Upper lobe of right lung (tissue), 1 donor: ENCODE data around the gene TRAF3IP3. TPM values are rescaled to one million over a fixed set of nuclear protein-coding genes. Genes with fewer than 3 reads are reported as not detected.

ENCODE experiments used
- ATAC-seq: fragments of 200-7000 bp; cut with Tn5 transposase; one replicate; pipeline ENCODE4 v1.9.1; 2020; ENCODE audit warnings: mild to moderate bottlenecking, moderate library complexity
- DNase-seq: peaks from one replicate; pipeline ENCODE4 v3.0.0-alpha.2; 2020
- H3K27ac ChIP-seq: fragments of 200-600 bp; one replicate; pipeline ENCODE4 v1.8.0; 2022
- H3K27me3 ChIP-seq: fragments of 200-600 bp; one replicate; pipeline ENCODE4 v1.8.0; 2022; ENCODE audit warnings: mild to moderate bottlenecking
- H3K36me3 ChIP-seq: fragments of 200-600 bp; one replicate; pipeline ENCODE4 v1.8.0; 2022
- H3K4me1 ChIP-seq: fragments of 200-600 bp; one replicate; pipeline ENCODE4 v1.8.0; 2022
- H3K4me3 ChIP-seq: fragments of 200-600 bp; one replicate; pipeline ENCODE4 v1.8.0; 2022; ENCODE audit warnings: mild to moderate bottlenecking
- H3K9me3 ChIP-seq: fragments of 200-600 bp; one replicate; pipeline ENCODE4 v1.8.0; 2022
- CTCF ChIP-seq: fragments of 200-600 bp; IDR thresholded peaks from one replicate; pipeline ENCODE4 v1.8.0; 2022; ENCODE audit warnings: antibody characterized with exemption
- intact Hi-C: fragments of 100-400 bp; cut with DNase I; formaldehyde crosslinking; loops from one replicate; pipeline ENCODE4 v1.11.0; 2022
- total RNA-seq: library from RNA; stranded (reverse); fragmentation: NEBNext Ultra II Directional; extraction: Animal tissue kit (Norgen Biotek cat#: 25700); gene quantifications from one replicate; pipeline ENCODE4 v1.2.1, GENCODE V29; 2021
- donor health status: DM: no; HTN: yes; CAD: no; lungs with severe emphysema.

TRAF3IP3 gene
- total RNA-seq, 1 donor from 2014 or later, result 12.4 TPM

- Histone ChIP-seq H3K27ac (peak within 1 kb of the TSS; percentile 85), H3K27me3 (no peaks in the 10 kb centered on the region), H3K4me1 (peaks cover 8% of the 10 kb centered on the region), H3K36me3 (no peaks in the 10 kb centered on the region), H3K4me3 (peak within 1 kb of the TSS; percentile 62), H3K9me3 (no peaks in the 10 kb centered on the region)
- no peak for TF ChIP-seq CTCF
- intact Hi-C loops, result no loop called here
- DNase-seq (peak; percentile 100), ATAC-seq (peak; percentile 99)
Observed at GRCh38 chr1:209784265-209785169, 28.7 kb downstream of the TRAF3IP3 start, which contains the start of gene C1orf74. Gene C1orf74, minus strand, starts transcription at chr1:209784559. Its CDS starts 925 bp downstream, at chr1:209783634.

GRCh38 chr1:209785592-209785991 is 29.7 kb downstream of the TRAF3IP3 start:
- H3K9me3 ChIP-seq, result no peaks in the 10 kb centered on the region
- ATAC-seq, result no peak
- intact Hi-C loops, result no loop called here

GRCh38 chr1:209786146-209786545 is 30.3 kb downstream of the TRAF3IP3 start:
- no peak for TF ChIP-seq CTCF
- no peak for DNase-seq
- H3K9me3 ChIP-seq, result no peaks in the 10 kb centered on the region
- H3K27ac ChIP-seq, result no peak overlapping the region
- H3K4me1 ChIP-seq, result peaks cover 8% of the 10 kb centered on the region
- no peak overlapping the region for H3K4me3 ChIP-seq
- intact Hi-C loops, result no loop called here
- no peaks in the 10 kb centered on the region for H3K36me3 ChIP-seq
- ATAC-seq, result no peak
- no peaks in the 10 kb centered on the region for H3K27me3 ChIP-seq

More at GRCh38 chr1:209785592-209785991, 29.7 kb downstream of the TRAF3IP3 start:
- Histone ChIP-seq H3K4me3 (no peak overlapping the region), H3K27me3 (no peaks in the 10 kb centered on the region), H3K4me1 (peaks cover 8% of the 10 kb centered on the region), H3K27ac (no peak overlapping the region), H3K36me3 (no peaks in the 10 kb centered on the region)
- no peak for TF ChIP-seq CTCF
- DNase-seq, result no peak

- DNase-seq, result no peak
- ATAC-seq, result peak; percentile 2
- no peak for TF ChIP-seq CTCF
- intact Hi-C loops, result no loop called here
- Histone ChIP-seq H3K4me1 (peaks cover 8% of the 10 kb centered on the region), H3K27me3 (no peaks in the 10 kb centered on the region), H3K36me3 (no peaks in the 10 kb centered on the region), H3K9me3 (no peaks in the 10 kb centered on the region), H3K27ac (peak overlapping the region; percentile 31), H3K4me3 (no peak overlapping the region)
Observed at GRCh38 chr1:209787551-209787950, 31.7 kb downstream of the TRAF3IP3 start.

- no peak overlapping the region for H3K27ac ChIP-seq
Observed at GRCh38 chr1:209789245-209789644, 33.4 kb downstream of the TRAF3IP3 start.

More at GRCh38 chr1:209789245-209789644, 33.4 kb downstream of the TRAF3IP3 start:
- no peak for TF ChIP-seq CTCF
- intact Hi-C loops, result no loop called here
- Histone ChIP-seq H3K27me3 (no peaks in the 10 kb centered on the region), H3K9me3 (no peaks in the 10 kb centered on the region), H3K36me3 (no peaks in the 10 kb centered on the region), H3K4me3 (no peak overlapping the region), H3K4me1 (no peaks in the 10 kb centered on the region)
- ATAC-seq, result no peak
- DNase-seq, result no peak
